ENCODE results near the gene RBM33. TPM values are rescaled to one million over a fixed set of nuclear protein-coding genes. Genes with fewer than 3 reads are reported as not detected.

Gene RBM33, protein sequence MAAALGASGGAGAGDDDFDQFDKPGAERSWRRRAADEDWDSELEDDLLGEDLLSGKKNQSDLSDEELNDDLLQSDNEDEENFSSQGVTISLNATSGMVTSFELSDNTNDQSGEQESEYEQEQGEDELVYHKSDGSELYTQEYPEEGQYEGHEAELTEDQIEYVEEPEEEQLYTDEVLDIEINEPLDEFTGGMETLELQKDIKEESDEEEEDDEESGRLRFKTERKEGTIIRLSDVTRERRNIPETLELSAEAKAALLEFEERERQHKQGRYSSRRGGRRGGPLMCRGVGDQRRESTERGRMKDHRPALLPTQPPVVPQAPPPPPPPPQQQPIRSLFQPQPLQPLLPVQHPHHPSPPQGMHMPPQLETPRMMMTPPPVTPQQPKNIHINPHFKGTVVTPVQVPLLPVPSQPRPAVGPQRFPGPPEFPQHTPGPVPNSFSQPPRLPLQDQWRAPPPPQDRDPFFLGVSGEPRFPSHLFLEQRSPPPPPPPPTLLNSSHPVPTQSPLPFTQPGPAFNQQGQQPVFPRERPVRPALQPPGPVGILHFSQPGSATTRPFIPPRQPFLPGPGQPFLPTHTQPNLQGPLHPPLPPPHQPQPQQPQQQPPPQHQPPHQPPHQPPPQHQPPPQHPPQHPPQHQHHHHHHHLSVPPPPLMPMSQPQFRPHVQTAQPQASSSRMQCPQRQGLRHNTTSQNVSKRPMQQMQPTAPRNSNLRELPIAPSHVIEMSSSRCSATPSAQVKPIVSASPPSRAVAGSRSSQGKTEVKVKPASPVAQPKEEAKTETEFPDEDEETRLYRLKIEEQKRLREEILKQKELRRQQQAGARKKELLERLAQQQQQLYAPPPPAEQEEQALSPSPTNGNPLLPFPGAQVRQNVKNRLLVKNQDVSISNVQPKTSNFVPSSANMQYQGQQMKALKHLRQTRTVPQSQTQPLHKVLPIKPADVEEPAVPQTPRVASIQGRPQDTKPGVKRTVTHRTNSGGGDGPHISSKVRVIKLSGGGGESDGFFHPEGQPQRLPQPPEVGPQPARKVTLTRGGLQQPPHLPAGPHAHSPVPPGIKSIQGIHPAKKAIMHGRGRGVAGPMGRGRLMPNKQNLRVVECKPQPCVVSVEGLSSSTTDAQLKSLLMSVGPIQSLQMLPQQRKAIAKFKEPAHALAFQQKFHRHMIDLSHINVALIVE
- 27.2 and 37.4 TPM in 2 replicates for total RNA-seq (2014; rRNA removed; shearing (Covaris generic))

DNA sequence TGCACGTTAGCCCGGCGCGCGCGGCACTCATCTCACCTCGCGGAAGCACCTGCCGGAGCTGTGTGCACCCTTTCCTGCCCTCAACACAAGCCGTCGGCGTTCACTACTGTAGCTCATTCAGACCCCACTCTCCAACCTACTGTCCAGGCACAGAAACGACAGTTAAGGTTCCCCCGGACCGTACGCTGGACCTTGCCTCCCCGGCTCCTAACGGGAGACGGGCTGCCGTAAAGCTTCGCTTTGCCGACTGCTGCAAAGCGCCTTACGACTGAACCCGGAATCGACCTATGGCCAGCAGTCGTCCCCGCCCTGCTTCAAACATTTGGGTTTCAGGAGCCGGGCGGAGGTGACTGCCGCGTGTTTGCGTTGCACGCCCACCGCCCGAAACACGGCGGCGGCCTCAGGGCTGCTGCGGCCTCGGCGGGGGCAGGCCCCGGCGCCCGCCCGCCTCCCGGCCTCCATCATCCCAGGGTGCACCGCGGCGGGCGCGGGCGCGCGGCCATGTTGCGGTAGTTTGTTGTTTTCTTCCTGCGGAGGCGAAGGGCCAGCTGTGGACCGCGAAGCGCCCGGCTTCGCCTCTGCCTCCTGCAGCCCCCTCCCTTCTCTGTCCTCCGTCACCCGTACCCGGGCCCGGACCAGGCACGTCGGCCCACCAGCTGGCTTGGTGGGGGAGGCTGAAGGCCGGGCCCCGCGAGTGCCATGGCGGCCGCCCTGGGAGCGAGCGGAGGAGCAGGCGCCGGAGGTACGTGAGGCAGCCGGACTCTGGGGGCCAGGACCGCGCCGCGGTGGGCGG, at the start of gene RBM33:
Gene RBM33, plus strand, starts transcription at position 484 of the 793 bp plus-strand sequence. Its CDS starts 216 bp downstream, at position 700.
- Histone ChIP-seq H3K27me3 (replicated peaks) (no peaks in the 10 kb centered on the region), H3K4me1 (replicated peaks) (peaks cover 15% of the 10 kb centered on the region), H3K27ac (peak within 1 kb of the TSS; percentile 95), H3K9me3 (replicated peaks) (peaks cover 15% of the 10 kb centered on the region), H3K4me3 (peak within 1 kb of the TSS; percentile 99), H3K36me3 (peaks cover 65% of the 10 kb centered on the region)
- DNase-seq (ENCODE audit: low read depth in 1 of 2, low spot score in 2 of 2): peak; percentile 76 to 90

DNA sequence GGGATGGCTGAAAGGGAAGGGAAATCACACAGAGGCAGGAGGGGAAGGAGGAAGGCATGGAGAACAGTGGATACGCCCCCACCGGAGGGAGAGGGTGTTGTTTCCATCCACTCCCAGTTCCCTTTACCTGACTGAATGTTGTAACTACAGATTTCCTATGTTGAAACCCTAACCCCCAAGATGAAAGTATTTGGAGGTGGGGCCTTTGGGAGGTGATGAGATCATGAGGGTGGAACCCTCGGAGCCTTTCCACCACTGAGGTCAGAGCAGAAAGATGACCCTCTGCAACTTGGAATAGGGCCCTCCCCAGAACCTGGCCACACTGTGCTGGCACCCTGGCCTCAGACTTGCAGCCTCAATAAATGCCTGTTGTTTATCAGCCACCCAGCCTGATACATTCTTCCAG, 49.5 kb upstream of the RBM33 start:
- no peak overlapping the region for H3K4me3 ChIP-seq
- H3K27ac ChIP-seq: no peak overlapping the region
- DNase-seq (ENCODE audit: low read depth in 1 of 2, low spot score in 2 of 2): no peak

DNA sequence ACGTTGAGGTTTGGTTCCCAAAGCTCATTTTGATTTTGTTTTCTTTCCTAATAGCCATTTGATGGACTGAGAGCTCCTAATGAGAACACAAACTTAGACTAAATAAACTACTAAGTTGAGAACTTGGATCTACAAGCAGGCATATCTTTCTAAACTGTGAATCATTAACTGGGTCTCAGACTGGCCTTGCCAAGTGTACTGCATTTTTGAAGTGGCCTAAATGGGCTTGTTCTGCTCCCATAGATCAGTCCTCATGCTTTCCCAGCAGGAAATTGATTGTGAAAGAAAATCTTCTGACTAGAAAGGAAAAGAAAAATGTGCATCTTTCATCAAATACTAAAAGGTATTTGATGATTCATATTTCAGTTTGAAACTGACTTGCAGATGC, 46.7 kb upstream of the RBM33 start:
- Histone ChIP-seq H3K36me3 (no peaks in the 10 kb centered on the region), H3K9me3 (replicated peaks) (no peaks in the 10 kb centered on the region), H3K4me1 (replicated peaks) (no peaks in the 10 kb centered on the region), H3K27ac (no peak overlapping the region), H3K4me3 (no peak overlapping the region), H3K27me3 (replicated peaks) (no peaks in the 10 kb centered on the region)
- DNase-seq (ENCODE audit: low read depth in 1 of 2, low spot score in 2 of 2): no peak

More for the DNA sequence above, 49.5 kb upstream of the RBM33 start:
- H3K9me3 ChIP-seq (replicated peaks): no peaks in the 10 kb centered on the region
- no peaks in the 10 kb centered on the region for H3K4me1 ChIP-seq (replicated peaks)
- 0 out of 2 replicates have a peak, but pooled peaks cover 2% of the 10 kb centered on the region for H3K27me3 ChIP-seq (replicated peaks)
- no peaks in the 10 kb centered on the region for H3K36me3 ChIP-seq

DNA sequence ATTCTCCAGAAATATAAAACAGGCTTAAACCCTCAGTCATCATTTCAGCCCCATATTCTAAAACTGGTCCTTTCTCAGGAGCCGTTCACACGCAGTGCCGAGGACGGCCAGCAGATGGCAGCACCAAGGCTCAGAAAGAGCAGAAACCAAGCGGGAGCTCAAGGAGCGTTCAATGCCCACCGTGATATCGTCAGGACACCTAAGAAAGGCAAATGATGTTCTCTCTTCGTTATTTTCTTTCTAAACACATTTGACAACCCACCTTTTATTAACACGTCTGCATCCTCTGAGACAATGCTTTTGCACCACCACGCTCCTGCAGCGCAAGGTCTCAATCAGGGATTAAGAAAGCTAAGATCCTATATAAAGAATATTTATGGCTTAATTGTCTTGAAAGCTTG, 45.7 kb upstream of the RBM33 start:
- Histone ChIP-seq H3K27ac (no peak overlapping the region), H3K36me3 (no peaks in the 10 kb centered on the region), H3K27me3 (replicated peaks) (no peaks in the 10 kb centered on the region), H3K4me3 (no peak overlapping the region), H3K9me3 (replicated peaks) (no peaks in the 10 kb centered on the region), H3K4me1 (replicated peaks) (no peaks in the 10 kb centered on the region)
- peak; percentile 77 to 79 for DNase-seq (ENCODE audit: low read depth in 1 of 2, low spot score in 2 of 2)

- Histone ChIP-seq H3K4me1 (replicated peaks) (no peaks in the 10 kb centered on the region), H3K9me3 (replicated peaks) (no peaks in the 10 kb centered on the region)
Observed at GRCh38 chr7:155602156-155602555, 42.3 kb upstream of the RBM33 start.

DNA sequence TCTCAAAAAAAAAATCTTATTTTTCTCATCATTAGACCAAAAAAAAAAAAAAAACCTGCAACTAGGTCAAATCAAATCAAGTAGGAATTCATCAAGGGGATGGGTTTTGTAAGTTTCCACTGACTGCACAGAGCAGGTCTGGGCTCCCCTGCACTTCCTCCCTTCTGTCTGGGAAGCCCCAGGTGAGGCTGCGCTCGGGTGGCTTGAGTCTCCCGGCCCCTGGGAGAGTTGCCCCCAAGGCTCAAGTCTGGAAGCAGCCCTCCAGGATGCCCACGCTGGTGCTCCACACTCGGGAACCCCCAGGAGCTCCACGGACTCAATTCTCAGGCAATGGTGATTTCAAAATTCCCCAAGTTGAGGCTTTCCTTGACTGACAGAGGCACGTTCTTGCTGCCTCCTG, 41.7 kb upstream of the RBM33 start:
- Histone ChIP-seq H3K36me3 (no peaks in the 10 kb centered on the region), H3K4me1 (replicated peaks) (no peaks in the 10 kb centered on the region), H3K27me3 (replicated peaks) (no peaks in the 10 kb centered on the region), H3K4me3 (no peak overlapping the region), H3K9me3 (replicated peaks) (no peaks in the 10 kb centered on the region), H3K27ac (no peak overlapping the region)
- no peak for DNase-seq (ENCODE audit: low read depth in 1 of 2, low spot score in 2 of 2)

More at GRCh38 chr7:155602156-155602555, 42.3 kb upstream of the RBM33 start:
- Histone ChIP-seq H3K27ac (no peak overlapping the region), H3K27me3 (replicated peaks) (no peaks in the 10 kb centered on the region), H3K36me3 (no peaks in the 10 kb centered on the region), H3K4me3 (no peak overlapping the region)
- no peak for DNase-seq (ENCODE audit: low read depth in 1 of 2, low spot score in 2 of 2)

GRCh38 chr7:155603205-155603857, 41.1 kb upstream of the RBM33 start:
- Histone ChIP-seq H3K4me3 (no peak overlapping the region), H3K9me3 (replicated peaks) (no peaks in the 10 kb centered on the region), H3K36me3 (no peaks in the 10 kb centered on the region), H3K27me3 (replicated peaks) (no peaks in the 10 kb centered on the region), H3K4me1 (replicated peaks) (no peaks in the 10 kb centered on the region), H3K27ac (no peak overlapping the region)
- DNase-seq (ENCODE audit: low read depth in 1 of 2, low spot score in 2 of 2): no peak

- Histone ChIP-seq H3K27ac (no peak overlapping the region), H3K4me3 (no peak overlapping the region), H3K36me3 (no peaks in the 10 kb centered on the region), H3K9me3 (replicated peaks) (no peaks in the 10 kb centered on the region), H3K27me3 (replicated peaks) (no peaks in the 10 kb centered on the region), H3K4me1 (replicated peaks) (no peaks in the 10 kb centered on the region)
- DNase-seq (ENCODE audit: low read depth in 1 of 2, low spot score in 2 of 2): no peak
Observed at GRCh38 chr7:155603858-155604503, 40.5 kb upstream of the RBM33 start.

GRCh38 chr7:155604504-155604997, 39.9 kb upstream of the RBM33 start:
- Histone ChIP-seq H3K27me3 (replicated peaks) (no peaks in the 10 kb centered on the region), H3K9me3 (replicated peaks) (no peaks in the 10 kb centered on the region), H3K27ac (no peak overlapping the region), H3K4me1 (replicated peaks) (no peaks in the 10 kb centered on the region), H3K4me3 (no peak overlapping the region), H3K36me3 (no peaks in the 10 kb centered on the region)
- no peak for DNase-seq (ENCODE audit: low read depth in 1 of 2, low spot score in 2 of 2)

GRCh38 chr7:155609185-155609584, 35.3 kb upstream of the RBM33 start:
- no peaks in the 10 kb centered on the region for H3K9me3 ChIP-seq (replicated peaks)
- no peaks in the 10 kb centered on the region for H3K27me3 ChIP-seq (replicated peaks)
- no peak overlapping the region for H3K4me3 ChIP-seq
- no peaks in the 10 kb centered on the region for H3K36me3 ChIP-seq
- H3K4me1 ChIP-seq (replicated peaks): no peaks in the 10 kb centered on the region
- H3K27ac ChIP-seq: no peak overlapping the region
- DNase-seq (ENCODE audit: low read depth in 1 of 2, low spot score in 2 of 2): no peak

GRCh38 chr7:155610633-155611193, 33.7 kb upstream of the RBM33 start:
- no peak for DNase-seq (ENCODE audit: low read depth in 1 of 2, low spot score in 2 of 2)
- Histone ChIP-seq H3K27ac (no peak overlapping the region), H3K36me3 (no peaks in the 10 kb centered on the region), H3K4me3 (no peak overlapping the region), H3K9me3 (replicated peaks) (no peaks in the 10 kb centered on the region), H3K4me1 (replicated peaks) (no peaks in the 10 kb centered on the region), H3K27me3 (replicated peaks) (no peaks in the 10 kb centered on the region)

All from SJSA1 (cell line).